ENCODE measurements around the gene NLN.

NLN gene

DNA sequence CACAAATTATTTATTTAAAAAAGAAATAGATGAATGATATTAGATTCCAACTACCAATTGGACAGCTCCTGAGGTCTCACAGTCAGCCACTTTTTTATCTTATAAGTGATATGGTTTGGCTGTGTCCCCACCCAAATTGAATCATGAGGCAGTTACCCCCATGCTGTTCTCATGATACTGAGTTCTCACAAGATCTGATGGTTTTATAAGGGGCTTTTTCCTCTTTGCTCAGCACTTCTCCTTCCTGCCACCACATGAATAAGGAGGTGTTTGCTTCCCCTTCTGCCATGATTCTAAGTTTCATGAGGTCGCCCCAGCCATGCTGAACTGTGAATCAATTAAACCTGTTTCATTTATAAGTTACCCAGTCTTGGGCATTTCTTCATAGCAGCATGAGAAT lies 12.9 kb downstream of the NLN start:
- TF ChIP-seq ZNF565 (CRISPR knock-in tag; conservative IDR thresholded peaks at IDR 0.05; ENCODE audit: low read depth) (no peak), ZC3H10 (CRISPR knock-in tag; IDR thresholded peaks at IDR 0.05) (no peak), OSR1 (CRISPR knock-in tag; IDR thresholded peaks at IDR 0.05) (no peak)

DNA sequence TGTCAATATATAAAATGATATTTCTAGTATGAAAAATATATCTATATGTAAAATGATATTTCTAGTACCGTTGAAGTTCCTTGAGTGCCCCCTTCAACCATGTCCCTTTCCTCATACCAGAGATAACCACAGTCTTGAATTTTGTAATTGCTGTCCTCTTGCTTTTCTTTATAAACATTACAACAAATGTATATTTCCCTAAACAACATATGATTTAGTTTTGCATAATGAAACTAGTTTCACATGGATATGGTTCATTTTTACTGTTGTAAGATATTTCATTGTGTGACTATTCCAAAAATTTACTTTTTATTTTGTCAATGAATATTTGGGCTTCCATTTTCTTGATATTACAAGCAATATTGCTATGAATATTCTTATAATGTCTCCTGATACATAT lies 14.0 kb downstream of the NLN start:
- TF ChIP-seq, protein P1, sequence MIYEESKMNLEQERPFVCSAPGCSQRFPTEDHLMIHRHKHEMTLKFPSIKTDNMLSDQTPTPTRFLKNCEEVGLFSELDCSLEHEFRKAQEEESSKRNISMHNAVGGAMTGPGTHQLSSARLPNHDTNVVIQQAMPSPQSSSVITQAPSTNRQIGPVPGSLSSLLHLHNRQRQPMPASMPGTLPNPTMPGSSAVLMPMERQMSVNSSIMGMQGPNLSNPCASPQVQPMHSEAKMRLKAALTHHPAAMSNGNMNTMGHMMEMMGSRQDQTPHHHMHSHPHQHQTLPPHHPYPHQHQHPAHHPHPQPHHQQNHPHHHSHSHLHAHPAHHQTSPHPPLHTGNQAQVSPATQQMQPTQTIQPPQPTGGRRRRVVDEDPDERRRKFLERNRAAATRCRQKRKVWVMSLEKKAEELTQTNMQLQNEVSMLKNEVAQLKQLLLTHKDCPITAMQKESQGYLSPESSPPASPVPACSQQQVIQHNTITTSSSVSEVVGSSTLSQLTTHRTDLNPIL (CRISPR knock-in tag; IDR thresholded peaks at IDR 0.05; ENCODE audit: low read depth) = no peak
- no peak for TF ChIP-seq ARNTL (CRISPR knock-in tag; IDR thresholded peaks at IDR 0.05; ENCODE audit: borderline replicate concordance, low read depth)
- TF ChIP-seq RARB (CRISPR knock-in tag; IDR thresholded peaks at IDR 0.05) = no peak
- TF ChIP-seq, protein P2, sequence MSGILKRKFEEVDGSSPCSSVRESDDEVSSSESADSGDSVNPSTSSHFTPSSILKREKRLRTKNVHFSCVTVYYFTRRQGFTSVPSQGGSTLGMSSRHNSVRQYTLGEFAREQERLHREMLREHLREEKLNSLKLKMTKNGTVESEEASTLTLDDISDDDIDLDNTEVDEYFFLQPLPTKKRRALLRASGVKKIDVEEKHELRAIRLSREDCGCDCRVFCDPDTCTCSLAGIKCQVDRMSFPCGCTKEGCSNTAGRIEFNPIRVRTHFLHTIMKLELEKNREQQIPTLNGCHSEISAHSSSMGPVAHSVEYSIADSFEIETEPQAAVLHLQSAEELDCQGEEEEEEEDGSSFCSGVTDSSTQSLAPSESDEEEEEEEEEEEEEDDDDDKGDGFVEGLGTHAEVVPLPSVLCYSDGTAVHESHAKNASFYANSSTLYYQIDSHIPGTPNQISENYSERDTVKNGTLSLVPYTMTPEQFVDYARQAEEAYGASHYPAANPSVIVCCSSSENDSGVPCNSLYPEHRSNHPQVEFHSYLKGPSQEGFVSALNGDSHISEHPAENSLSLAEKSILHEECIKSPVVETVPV (CRISPR knock-in tag; IDR thresholded peaks at IDR 0.05) = no peak
- no peak for TF ChIP-seq TOX (CRISPR knock-in tag; IDR thresholded peaks at IDR 0.05; ENCODE audit: borderline replicate concordance)
- no peak for TF ChIP-seq ZC3H10 (CRISPR knock-in tag; IDR thresholded peaks at IDR 0.05)
- no peak for TF ChIP-seq ZNF8 (CRISPR knock-in tag; IDR thresholded peaks at IDR 0.05)
- no peak for TF ChIP-seq TCF4 (CRISPR knock-in tag; IDR thresholded peaks at IDR 0.05; ENCODE audit: borderline replicate concordance)
- TF ChIP-seq CSDC2 (CRISPR knock-in tag; IDR thresholded peaks at IDR 0.05) = no peak
- TF ChIP-seq ZFP30 (CRISPR knock-in tag; IDR thresholded peaks at IDR 0.05) = no peak
- TF ChIP-seq, protein P3, sequence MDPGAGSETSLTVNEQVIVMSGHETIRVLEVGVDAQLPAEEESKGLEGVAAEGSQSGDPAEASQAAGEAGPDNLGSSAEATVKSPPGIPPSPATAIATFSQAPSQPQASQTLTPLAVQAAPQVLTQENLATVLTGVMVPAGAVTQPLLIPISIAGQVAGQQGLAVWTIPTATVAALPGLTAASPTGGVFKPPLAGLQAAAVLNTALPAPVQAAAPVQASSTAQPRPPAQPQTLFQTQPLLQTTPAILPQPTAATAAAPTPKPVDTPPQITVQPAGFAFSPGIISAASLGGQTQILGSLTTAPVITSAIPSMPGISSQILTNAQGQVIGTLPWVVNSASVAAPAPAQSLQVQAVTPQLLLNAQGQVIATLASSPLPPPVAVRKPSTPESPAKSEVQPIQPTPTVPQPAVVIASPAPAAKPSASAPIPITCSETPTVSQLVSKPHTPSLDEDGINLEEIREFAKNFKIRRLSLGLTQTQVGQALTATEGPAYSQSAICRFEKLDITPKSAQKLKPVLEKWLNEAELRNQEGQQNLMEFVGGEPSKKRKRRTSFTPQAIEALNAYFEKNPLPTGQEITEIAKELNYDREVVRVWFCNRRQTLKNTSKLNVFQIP (CRISPR knock-in tag; IDR thresholded peaks at IDR 0.05; ENCODE audit: borderline replicate concordance, low read depth) = no peak
- ATAC-seq = no peak

More for the DNA sequence above, 12.9 kb downstream of the NLN start:
- ATAC-seq = no peak

DNA sequence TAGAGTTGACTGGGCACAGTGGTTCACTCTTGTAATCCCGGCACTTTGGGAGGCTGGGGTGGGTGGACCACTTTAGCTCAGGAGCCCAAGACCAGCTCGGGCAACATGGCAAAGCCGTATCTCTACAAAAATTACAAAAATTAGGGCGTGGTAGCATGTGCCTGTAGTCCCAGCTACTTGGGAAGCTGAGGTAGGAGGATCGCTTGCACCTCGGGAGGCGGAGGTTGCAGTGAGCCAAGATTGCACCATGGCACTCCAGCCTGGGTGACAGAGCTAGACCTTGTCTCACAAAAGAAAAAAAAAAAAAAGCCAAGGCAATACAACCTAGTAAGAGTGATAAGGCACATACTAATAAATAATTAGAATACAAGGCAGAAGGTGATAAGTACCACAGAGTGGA lies 15.8 kb downstream of the NLN start:
- no peak for ATAC-seq
- TF ChIP-seq SNAI2 (CRISPR knock-in tag; IDR thresholded peaks at IDR 0.05) = no peak
- TF ChIP-seq, protein P4, sequence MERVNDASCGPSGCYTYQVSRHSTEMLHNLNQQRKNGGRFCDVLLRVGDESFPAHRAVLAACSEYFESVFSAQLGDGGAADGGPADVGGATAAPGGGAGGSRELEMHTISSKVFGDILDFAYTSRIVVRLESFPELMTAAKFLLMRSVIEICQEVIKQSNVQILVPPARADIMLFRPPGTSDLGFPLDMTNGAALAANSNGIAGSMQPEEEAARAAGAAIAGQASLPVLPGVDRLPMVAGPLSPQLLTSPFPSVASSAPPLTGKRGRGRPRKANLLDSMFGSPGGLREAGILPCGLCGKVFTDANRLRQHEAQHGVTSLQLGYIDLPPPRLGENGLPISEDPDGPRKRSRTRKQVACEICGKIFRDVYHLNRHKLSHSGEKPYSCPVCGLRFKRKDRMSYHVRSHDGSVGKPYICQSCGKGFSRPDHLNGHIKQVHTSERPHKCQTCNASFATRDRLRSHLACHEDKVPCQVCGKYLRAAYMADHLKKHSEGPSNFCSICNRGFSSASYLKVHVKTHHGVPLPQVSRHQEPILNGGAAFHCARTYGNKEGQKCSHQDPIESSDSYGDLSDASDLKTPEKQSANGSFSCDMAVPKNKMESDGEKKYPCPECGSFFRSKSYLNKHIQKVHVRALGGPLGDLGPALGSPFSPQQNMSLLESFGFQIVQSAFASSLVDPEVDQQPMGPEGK (CRISPR knock-in tag; IDR thresholded peaks at IDR 0.05; ENCODE audit: borderline replicate concordance) = no peak
- TF ChIP-seq ZNF8 (CRISPR knock-in tag; IDR thresholded peaks at IDR 0.05) = no peak
- no peak for TF ChIP-seq TCF4 (CRISPR knock-in tag; IDR thresholded peaks at IDR 0.05; ENCODE audit: borderline replicate concordance)
- TF ChIP-seq ZFP3 (CRISPR knock-in tag; IDR thresholded peaks at IDR 0.05) = no peak
- no peak for TF ChIP-seq ARNTL (CRISPR knock-in tag; IDR thresholded peaks at IDR 0.05; ENCODE audit: borderline replicate concordance, low read depth)
- TF ChIP-seq, protein P1 (CRISPR knock-in tag; IDR thresholded peaks at IDR 0.05; ENCODE audit: low read depth) = no peak
- TF ChIP-seq ZC3H10 (CRISPR knock-in tag; IDR thresholded peaks at IDR 0.05) = no peak
- no peak for TF ChIP-seq ESRRG (CRISPR knock-in tag; IDR thresholded peaks at IDR 0.05)
- TF ChIP-seq OSR1 (CRISPR knock-in tag; IDR thresholded peaks at IDR 0.05) = no peak
- no peak for TF ChIP-seq RARB (CRISPR knock-in tag; IDR thresholded peaks at IDR 0.05)
- TF ChIP-seq, protein P5, sequence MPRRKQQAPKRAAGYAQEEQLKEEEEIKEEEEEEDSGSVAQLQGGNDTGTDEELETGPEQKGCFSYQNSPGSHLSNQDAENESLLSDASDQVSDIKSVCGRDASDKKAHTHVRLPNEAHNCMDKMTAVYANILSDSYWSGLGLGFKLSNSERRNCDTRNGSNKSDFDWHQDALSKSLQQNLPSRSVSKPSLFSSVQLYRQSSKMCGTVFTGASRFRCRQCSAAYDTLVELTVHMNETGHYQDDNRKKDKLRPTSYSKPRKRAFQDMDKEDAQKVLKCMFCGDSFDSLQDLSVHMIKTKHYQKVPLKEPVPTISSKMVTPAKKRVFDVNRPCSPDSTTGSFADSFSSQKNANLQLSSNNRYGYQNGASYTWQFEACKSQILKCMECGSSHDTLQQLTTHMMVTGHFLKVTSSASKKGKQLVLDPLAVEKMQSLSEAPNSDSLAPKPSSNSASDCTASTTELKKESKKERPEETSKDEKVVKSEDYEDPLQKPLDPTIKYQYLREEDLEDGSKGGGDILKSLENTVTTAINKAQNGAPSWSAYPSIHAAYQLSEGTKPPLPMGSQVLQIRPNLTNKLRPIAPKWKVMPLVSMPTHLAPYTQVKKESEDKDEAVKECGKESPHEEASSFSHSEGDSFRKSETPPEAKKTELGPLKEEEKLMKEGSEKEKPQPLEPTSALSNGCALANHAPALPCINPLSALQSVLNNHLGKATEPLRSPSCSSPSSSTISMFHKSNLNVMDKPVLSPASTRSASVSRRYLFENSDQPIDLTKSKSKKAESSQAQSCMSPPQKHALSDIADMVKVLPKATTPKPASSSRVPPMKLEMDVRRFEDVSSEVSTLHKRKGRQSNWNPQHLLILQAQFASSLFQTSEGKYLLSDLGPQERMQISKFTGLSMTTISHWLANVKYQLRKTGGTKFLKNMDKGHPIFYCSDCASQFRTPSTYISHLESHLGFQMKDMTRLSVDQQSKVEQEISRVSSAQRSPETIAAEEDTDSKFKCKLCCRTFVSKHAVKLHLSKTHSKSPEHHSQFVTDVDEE (CRISPR knock-in tag; IDR thresholded peaks at IDR 0.05) = no peak
- TF ChIP-seq CSDC2 (CRISPR knock-in tag; IDR thresholded peaks at IDR 0.05) = no peak
- no peak for TF ChIP-seq ZNF70 (CRISPR knock-in tag; IDR thresholded peaks at IDR 0.05)
- TF ChIP-seq ZFP30 (CRISPR knock-in tag; IDR thresholded peaks at IDR 0.05) = no peak
- TF ChIP-seq TOX (CRISPR knock-in tag; IDR thresholded peaks at IDR 0.05; ENCODE audit: borderline replicate concordance) = no peak
- TF ChIP-seq PPARA (CRISPR knock-in tag; IDR thresholded peaks at IDR 0.05; ENCODE audit: borderline replicate concordance) = no peak
- no peak for TF ChIP-seq ISL1 (CRISPR knock-in tag; IDR thresholded peaks at IDR 0.05)
- no peak for TF ChIP-seq ZNF565 (CRISPR knock-in tag; conservative IDR thresholded peaks at IDR 0.05; ENCODE audit: low read depth)
- TF ChIP-seq, protein P3 (CRISPR knock-in tag; IDR thresholded peaks at IDR 0.05; ENCODE audit: borderline replicate concordance, low read depth) = no peak
